ENCODE results near the gene CCDC179.

DNA sequence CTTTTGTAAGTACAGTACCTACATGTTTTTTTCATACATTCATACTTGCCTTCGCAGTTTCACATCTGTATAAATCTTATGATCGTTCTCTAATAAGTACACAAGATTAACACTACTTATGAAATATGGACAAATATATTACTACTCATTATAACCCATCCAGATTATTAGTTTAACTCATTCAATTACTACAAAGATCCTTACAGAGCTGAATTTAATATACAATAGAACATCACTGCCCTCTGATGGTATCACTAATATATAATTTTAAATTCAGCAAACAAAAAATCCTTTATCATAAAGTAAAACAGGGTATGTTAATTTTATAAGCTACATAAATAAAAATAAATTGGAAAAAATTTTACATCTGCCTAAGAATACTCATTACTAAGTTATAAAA lies 38.1 kb downstream of the CCDC179 start:
- TF ChIP-seq, protein P1, sequence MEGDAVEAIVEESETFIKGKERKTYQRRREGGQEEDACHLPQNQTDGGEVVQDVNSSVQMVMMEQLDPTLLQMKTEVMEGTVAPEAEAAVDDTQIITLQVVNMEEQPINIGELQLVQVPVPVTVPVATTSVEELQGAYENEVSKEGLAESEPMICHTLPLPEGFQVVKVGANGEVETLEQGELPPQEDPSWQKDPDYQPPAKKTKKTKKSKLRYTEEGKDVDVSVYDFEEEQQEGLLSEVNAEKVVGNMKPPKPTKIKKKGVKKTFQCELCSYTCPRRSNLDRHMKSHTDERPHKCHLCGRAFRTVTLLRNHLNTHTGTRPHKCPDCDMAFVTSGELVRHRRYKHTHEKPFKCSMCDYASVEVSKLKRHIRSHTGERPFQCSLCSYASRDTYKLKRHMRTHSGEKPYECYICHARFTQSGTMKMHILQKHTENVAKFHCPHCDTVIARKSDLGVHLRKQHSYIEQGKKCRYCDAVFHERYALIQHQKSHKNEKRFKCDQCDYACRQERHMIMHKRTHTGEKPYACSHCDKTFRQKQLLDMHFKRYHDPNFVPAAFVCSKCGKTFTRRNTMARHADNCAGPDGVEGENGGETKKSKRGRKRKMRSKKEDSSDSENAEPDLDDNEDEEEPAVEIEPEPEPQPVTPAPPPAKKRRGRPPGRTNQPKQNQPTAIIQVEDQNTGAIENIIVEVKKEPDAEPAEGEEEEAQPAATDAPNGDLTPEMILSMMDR (IDR thresholded peaks at IDR 0.05), result no peak
- TF ChIP-seq POLR2A (IDR thresholded peaks at IDR 0.05), result no peak
